ENCODE measurements around the gene CWC27.

- TF ChIP-seq JUN (CRISPR knock-in tag; IDR thresholded peaks at IDR 0.05) (no peak), CTCF (IDR thresholded peaks at IDR 0.05) (no peak; the same call in none of the 2 replicates), TP53 (CRISPR knock-in tag; IDR thresholded peaks at IDR 0.05) (no peak), ZNF512 (CRISPR knock-in tag; IDR thresholded peaks at IDR 0.05; ENCODE audit: borderline replicate concordance) (no peak), MAX (CRISPR knock-in tag; IDR thresholded peaks at IDR 0.05) (no peak), TCF7 (CRISPR knock-in tag; IDR thresholded peaks at IDR 0.05; ENCODE audit: low read depth) (no peak), ERG (CRISPR knock-in tag; IDR thresholded peaks at IDR 0.05) (no peak)
These were observed 15.8 kb downstream of the CWC27 start for GRCh38 chr5:64784451-64785025.

All from WTC11 (cell line).